ENCODE data around the gene SRRM2.

The SRRM2 gene

GRCh38 chr16:2778630-2778958 is 26.2 kb downstream of the SRRM2 start:
- no peak for FAIRE-seq

GRCh38 chr16:2779151-2779920 is 26.9 kb downstream of the SRRM2 start:
- FAIRE-seq = no peak

GRCh38 chr16:2779978-2780898 is 27.8 kb downstream of the SRRM2 start:
- no peak for FAIRE-seq

GRCh38 chr16:2782583-2783351 is 30.3 kb downstream of the SRRM2 start:
- FAIRE-seq = no peak

GRCh38 chr16:2783581-2784357 is 31.3 kb downstream of the SRRM2 start:
- no peak for FAIRE-seq

- FAIRE-seq = no peak
Observed at GRCh38 chr16:2784358-2785100, 32.1 kb downstream of the SRRM2 start.

GRCh38 chr16:2785101-2785991 is 32.9 kb downstream of the SRRM2 start:
- FAIRE-seq = no peak

- no peak for FAIRE-seq
Observed at GRCh38 chr16:2786061-2786825, 33.8 kb downstream of the SRRM2 start.

GRCh38 chr16:2786826-2787151 is 34.4 kb downstream of the SRRM2 start:
- FAIRE-seq = no peak

- FAIRE-seq = no peak
Observed at GRCh38 chr16:2787406-2787805, 35.0 kb downstream of the SRRM2 start, which contains the start of gene PRSS33. Gene PRSS33, minus strand, starts transcription at chr16:2787560. Its CDS starts 1,013 bp downstream, at chr16:2786547.

GRCh38 chr16:2787961-2788360 is 35.5 kb downstream of the SRRM2 start:
- FAIRE-seq = no peak

- no peak for FAIRE-seq
Observed at GRCh38 chr16:2790631-2791030, 38.2 kb downstream of the SRRM2 start.

GRCh38 chr16:2791174-2791573 is 38.7 kb downstream of the SRRM2 start:
- no peak for FAIRE-seq

GRCh38 chr16:2792940-2793339 is 40.5 kb downstream of the SRRM2 start:
- no peak for FAIRE-seq

- no peak for FAIRE-seq
Observed at GRCh38 chr16:2795395-2796143, 43.1 kb downstream of the SRRM2 start.

- FAIRE-seq = no peak
Observed at GRCh38 chr16:2798723-2799204, 46.3 kb downstream of the SRRM2 start.

- no peak for FAIRE-seq
Observed at GRCh38 chr16:2799205-2799858, 46.9 kb downstream of the SRRM2 start.

GRCh38 chr16:2799859-2800226 is 47.4 kb downstream of the SRRM2 start:
- FAIRE-seq = no peak

Data from A204.1 (cell line).